Measurements from ENCODE around the gene YAE1. TPM values are rescaled to one million over a fixed set of nuclear protein-coding genes. Genes with fewer than 3 reads are reported as not detected.
A peak's percentile ranks its signal among the peaks of the same experiment; 100 is the strongest.

The YAE1 gene
- total RNA-seq, 1 donor from 2014 or later = 18.1 TPM

- no peak for TF ChIP-seq CTCF (IDR thresholded peaks at IDR 0.05)
- peaks cover 16% of the 10 kb centered on the region for H3K4me1 ChIP-seq
- no peak for DNase-seq
- ATAC-seq = peak; percentile 11 to 48
- H3K27me3 ChIP-seq (ENCODE audit: low read depth) = no peaks in the 10 kb centered on the region
- H3K9me3 ChIP-seq = no peaks in the 10 kb centered on the region
- no peaks in the 10 kb centered on the region for H3K36me3 ChIP-seq
- intact Hi-C loops (cut with DNase I) = no loop called here
- peak overlapping the region; percentile 47 for H3K4me3 ChIP-seq
- peak overlapping the region; percentile 87 for H3K27ac ChIP-seq
Observed at GRCh38 chr7:39609935-39610263, 43.7 kb downstream of the YAE1 start.

GRCh38 chr7:39613577-39613976 is 47.4 kb downstream of the YAE1 start:
- TF ChIP-seq CTCF (IDR thresholded peaks at IDR 0.05) = no peak
- DNase-seq = no peak
- Histone ChIP-seq H3K36me3 (no peaks in the 10 kb centered on the region), H3K4me1 (peaks cover 16% of the 10 kb centered on the region), H3K4me3 (no peak overlapping the region), H3K27me3 (ENCODE audit: low read depth) (no peaks in the 10 kb centered on the region), H3K27ac (no peak overlapping the region), H3K9me3 (no peaks in the 10 kb centered on the region)
- ATAC-seq = no peak
- intact Hi-C loops (cut with DNase I) = no loop called here

GRCh38 chr7:39614299-39614698 is 48.1 kb downstream of the YAE1 start:
- intact Hi-C loops (cut with DNase I) = no loop called here
- peaks cover 10% of the 10 kb centered on the region for H3K4me1 ChIP-seq
- H3K36me3 ChIP-seq = no peaks in the 10 kb centered on the region
- ATAC-seq = no peak
- no peaks in the 10 kb centered on the region for H3K9me3 ChIP-seq
- TF ChIP-seq CTCF (IDR thresholded peaks at IDR 0.05) = no peak
- H3K27ac ChIP-seq = no peak overlapping the region
- no peak for DNase-seq
- no peak overlapping the region for H3K4me3 ChIP-seq
- H3K27me3 ChIP-seq (ENCODE audit: low read depth) = no peaks in the 10 kb centered on the region

- Histone ChIP-seq H3K36me3 (no peaks in the 10 kb centered on the region), H3K9me3 (no peaks in the 10 kb centered on the region), H3K4me1 (no peaks in the 10 kb centered on the region), H3K27me3 (ENCODE audit: low read depth) (no peaks in the 10 kb centered on the region), H3K4me3 (no peak overlapping the region), H3K27ac (no peak overlapping the region)
- intact Hi-C loops (cut with DNase I) = no loop called here
- TF ChIP-seq CTCF (IDR thresholded peaks at IDR 0.05) = no peak
- DNase-seq (no peak), ATAC-seq (no peak)
Observed at GRCh38 chr7:39615350-39615975, 49.3 kb downstream of the YAE1 start.

GRCh38 chr7:39616138-39616537 is 49.9 kb downstream of the YAE1 start:
- no peaks in the 10 kb centered on the region for H3K36me3 ChIP-seq
- H3K4me3 ChIP-seq = no peak overlapping the region
- ATAC-seq (no peak), DNase-seq (no peak)
- H3K4me1 ChIP-seq = no peaks in the 10 kb centered on the region
- no peaks in the 10 kb centered on the region for H3K9me3 ChIP-seq
- intact Hi-C loops (cut with DNase I) = no loop called here
- no peaks in the 10 kb centered on the region for H3K27me3 ChIP-seq (ENCODE audit: low read depth)
- H3K27ac ChIP-seq = no peak overlapping the region
- no peak for TF ChIP-seq CTCF (IDR thresholded peaks at IDR 0.05)

DNA sequence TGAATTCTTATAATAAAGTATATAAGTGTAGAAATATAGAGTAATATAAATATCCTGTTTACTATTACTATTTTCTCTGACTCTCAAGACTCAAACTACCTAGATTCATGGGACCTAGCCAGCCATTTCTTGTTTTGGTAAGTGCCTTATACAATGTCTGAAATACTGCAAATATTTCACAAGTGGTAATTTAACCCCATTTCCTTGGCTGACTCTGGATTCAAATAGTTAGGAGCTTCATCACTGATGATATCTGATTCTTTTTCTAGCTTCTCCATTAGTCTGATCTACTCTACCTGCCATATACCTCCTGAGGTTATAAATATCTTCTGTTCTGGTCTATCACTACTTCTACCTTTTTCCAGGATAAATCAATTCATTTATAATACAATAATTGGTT is 50.8 kb downstream of the YAE1 start:
- intact Hi-C loops (cut with DNase I) = no loop called here
- H3K4me3 ChIP-seq = no peak overlapping the region
- H3K4me1 ChIP-seq = no peaks in the 10 kb centered on the region
- no peak for TF ChIP-seq CTCF (IDR thresholded peaks at IDR 0.05)
- H3K27me3 ChIP-seq (ENCODE audit: low read depth) = no peaks in the 10 kb centered on the region
- ATAC-seq (no peak), DNase-seq (no peak)
- H3K9me3 ChIP-seq = no peaks in the 10 kb centered on the region
- H3K27ac ChIP-seq = no peak overlapping the region
- no peaks in the 10 kb centered on the region for H3K36me3 ChIP-seq

Data from lower lobe of right lung (tissue), 2 donors.